Ascending aorta (tissue), 2 donors: ENCODE data around the gene SLC4A1AP. TPM values are rescaled to one million over a fixed set of nuclear protein-coding genes. Genes with fewer than 3 reads are reported as not detected.

Experiments
- DNase-seq, 2 donors: peaks; one replicate each; pipeline ENCODE4 v3.0.0-alpha.2; 2019; ENCODE audit warnings: low spot score in 2 of 2
- H3K27ac ChIP-seq, 2 donors: fragments of 200-600 bp; sonication (generic); one replicate each; pipeline ENCODE4 v1.5.1; 2016 to 2017; ENCODE audit warnings: mild to moderate bottlenecking in 1 of 2
- H3K27me3 ChIP-seq: fragments of 200-600 bp; sonication (generic); one replicate; pipeline ENCODE4 v1.5.1; 2017
- H3K36me3 ChIP-seq, 2 donors: fragments of 200-600 bp; sonication (generic); one replicate each; pipeline ENCODE4 v1.5.1; 2016
- H3K4me1 ChIP-seq, 2 donors: fragments of 200-600 bp; sonication (generic); one replicate each; pipeline ENCODE4 v1.5.1; 2016 to 2017; ENCODE audit warnings: mild to moderate bottlenecking in 1 of 2
- H3K4me3 ChIP-seq, 2 donors: fragments of 200-600 bp; sonication (generic); one replicate each; pipeline ENCODE4 v1.5.1; 2016 to 2017; ENCODE audit warnings: mild to moderate bottlenecking in 1 of 2
- H3K9me3 ChIP-seq, 2 donors: fragments of 200-600 bp; sonication (generic); one replicate each; pipeline ENCODE4 v1.5.1; 2016
- CTCF ChIP-seq, 3 experiments: fragments of 200-600 bp in 2 of 3; fragments of 450-650 bp in 1 of 3; sonication (generic) in 2 of 3; IDR thresholded peaks; one replicate each; pipeline ENCODE4 v1.5.1; 2016 to 2019; ENCODE audit warnings: antibody characterized with exemption in 3 of 3, mild to moderate bottlenecking in 1 of 3, moderate library complexity in 1 of 3
- intact Hi-C: fragments of 100-400 bp; cut with DNase I; formaldehyde crosslinking; loops from one replicate; pipeline ENCODE4 v1.15.1; 2023
- total RNA-seq: library from RNA; depleted of rRNA; stranded (reverse); fragments of >200 nt; gene quantifications from one replicate; pipeline ENCODE4 v1.1.0, GENCODE V29; 2016

The SLC4A1AP gene
- total RNA-seq, 1 donor from 2014 or later, result 26.8 TPM

- Histone ChIP-seq H3K4me3 (no peak overlapping the region), H3K27me3 (no peaks in the 10 kb centered on the region), H3K9me3 (no peaks in the 10 kb centered on the region), H3K36me3 (peaks cover 22 to 45% of the 10 kb centered on the region in 2 donors), H3K4me1 (no peaks in the 10 kb centered on the region), H3K27ac (no peak overlapping the region)
- TF ChIP-seq CTCF (IDR thresholded peaks at IDR 0.05), result no peak
- DNase-seq, result no peak
- intact Hi-C loops, result no loop called here
Observed at GRCh38 chr2:27697660-27698059, 34.0 kb downstream of the SLC4A1AP start.

- Histone ChIP-seq H3K4me3 (no peak overlapping the region), H3K36me3 (peaks cover 5 to 14% of the 10 kb centered on the region in 2 donors), H3K27ac (peak overlapping the region in 1 of 2 donors; percentile 33), H3K27me3 (no peaks in the 10 kb centered on the region), H3K4me1 (peaks cover 12 to 14% of the 10 kb centered on the region in 2 donors), H3K9me3 (no peaks in the 10 kb centered on the region)
- no peak for TF ChIP-seq CTCF (IDR thresholded peaks at IDR 0.05)
- intact Hi-C loops, result loop anchor here (5.0 kb wide), 3 partner anchors 251 to 531 kb away; no protein-coding TSS in a partner anchor
- DNase-seq, result no peak
Observed at GRCh38 chr2:27701676-27702075, 38.0 kb downstream of the SLC4A1AP start.

GRCh38 chr2:27702302-27702701, 38.6 kb downstream of the SLC4A1AP start:
- TF ChIP-seq CTCF (IDR thresholded peaks at IDR 0.05), result no peak

GRCh38 chr2:27703638-27704341, 40.1 kb downstream of the SLC4A1AP start:
- DNase-seq, result peak; percentile 61 to 95
- intact Hi-C loops, result loop anchor here (1.0 to 5.0 kb wide), 6 partner anchors 68 to 749 kb away; partner anchors contain the start of gene MRPL33
- Histone ChIP-seq H3K4me1 (peaks cover 28 to 30% of the 10 kb centered on the region in 2 donors), H3K4me3 (no peak overlapping the region), H3K36me3 (peaks cover 0 to 6% of the 10 kb centered on the region in 2 donors), H3K27me3 (no peaks in the 10 kb centered on the region), H3K9me3 (no peaks in the 10 kb centered on the region), H3K27ac (peak overlapping the region; percentile 95 to 97)
- peak; percentile 85 to 95 (median 90) for TF ChIP-seq CTCF (IDR thresholded peaks at IDR 0.05)

More at GRCh38 chr2:27702302-27702701, 38.6 kb downstream of the SLC4A1AP start:
- Histone ChIP-seq H3K27me3 (no peaks in the 10 kb centered on the region), H3K4me3 (no peak overlapping the region), H3K9me3 (no peaks in the 10 kb centered on the region), H3K36me3 (peaks cover 5 to 11% of the 10 kb centered on the region in 2 donors), H3K4me1 (peaks cover 18 to 19% of the 10 kb centered on the region in 2 donors), H3K27ac (no peak overlapping the region)
- intact Hi-C loops, result loop anchor here (5.0 kb wide), 3 partner anchors 250 to 530 kb away; no protein-coding TSS in a partner anchor
- no peak for DNase-seq

- intact Hi-C loops, result loop anchor here (5.0 kb wide), 3 partner anchors 248 to 528 kb away; no protein-coding TSS in a partner anchor
- TF ChIP-seq CTCF (IDR thresholded peaks at IDR 0.05), result no peak
Observed at GRCh38 chr2:27704342-27704876, 40.7 kb downstream of the SLC4A1AP start.

More at GRCh38 chr2:27704342-27704876, 40.7 kb downstream of the SLC4A1AP start:
- Histone ChIP-seq H3K4me3 (no peak overlapping the region), H3K27me3 (no peaks in the 10 kb centered on the region), H3K9me3 (no peaks in the 10 kb centered on the region), H3K36me3 (no peaks in the 10 kb centered on the region), H3K4me1 (peaks cover 29 to 36% of the 10 kb centered on the region in 2 donors), H3K27ac (peak overlapping the region; percentile 95 to 97)
- DNase-seq, result no peak
